Natural killer cell treated with Interleukin-12 subunit alpha and Interleukin-12 subunit beta and Interleukin-15 and Interleukin-18, amount 100 ng/mL, for 72 hours (primary cell): ENCODE measurements around the gene SEPHS1. TPM values are rescaled to one million over a fixed set of nuclear protein-coding genes. Genes with fewer than 3 reads are reported as not detected.

Experiments
- ATAC-seq, 2 donors: fragments of 150-1000 bp; cut with Tn5 transposase in 1 of 2; sonication (Bioruptor Pico), chemical (Tn5 transposase) in 1 of 2; 2 replicates each; pipeline ENCODE4 v1.10.0; 2021
- DNase-seq: peaks from one replicate; pipeline ENCODE4 v3.0.0; 2022; ENCODE audit warnings: low spot score
- H3K27ac Mint-ChIP-seq, 2 donors: 1 replicate in 1 of 2; 2 replicates in 1 of 2; pipeline ENCODE4 v1.8.0; 2022; ENCODE audit warnings: mixed read lengths in 2 of 2, mild to moderate bottlenecking in 1 of 2, moderate library complexity in 1 of 2
- H3K27me3 Mint-ChIP-seq, 2 donors: 1 replicate in 1 of 2; 2 replicates in 1 of 2; pipeline ENCODE4 v1.8.0; 2022; ENCODE audit warnings: mixed read lengths in 2 of 2
- H3K36me3 Mint-ChIP-seq: one replicate; pipeline ENCODE4 v1.8.0; 2022; ENCODE audit warnings: mixed read lengths
- H3K4me1 Mint-ChIP-seq, 2 donors: 1 replicate in 1 of 2; 2 replicates in 1 of 2; pipeline ENCODE4 v1.8.0; 2022; ENCODE audit warnings: low read depth in 2 of 2, mixed read lengths in 2 of 2, mild to moderate bottlenecking in 1 of 2
- H3K4me3 Mint-ChIP-seq: one replicate; pipeline ENCODE4 v1.8.0; 2022; ENCODE audit warnings: mixed read lengths
- H3K9me3 Mint-ChIP-seq: 2 replicates; pipeline ENCODE4 v1.8.0; 2022; ENCODE audit warnings: mixed read lengths
- total RNA-seq, 2 donors: library from RNA; stranded (reverse); gene quantifications; one replicate each; pipeline ENCODE4 v1.2.3, GENCODE V29; 2022

The SEPHS1 gene
- total RNA-seq, 2 donors from 2014 or later = 37.8 to 62.4 TPM

GRCh38 chr10:13376746-13377145, 28.7 kb upstream of the SEPHS1 start:
- ATAC-seq (no peak), DNase-seq (no peak)
- no peak overlapping the region for H3K27ac Mint-ChIP-seq
- H3K36me3 Mint-ChIP-seq = no peaks in the 10 kb centered on the region
- peaks cover 14 to 27% of the 10 kb centered on the region in 2 donors for H3K27me3 Mint-ChIP-seq
- no peak overlapping the region for H3K4me3 Mint-ChIP-seq
- H3K9me3 Mint-ChIP-seq = no peaks in the 10 kb centered on the region
- no peaks in the 10 kb centered on the region for H3K4me1 Mint-ChIP-seq

GRCh38 chr10:13376297-13376696, 28.2 kb upstream of the SEPHS1 start:
- no peaks in the 10 kb centered on the region for H3K36me3 Mint-ChIP-seq
- no peaks in the 10 kb centered on the region for H3K4me1 Mint-ChIP-seq
- H3K27me3 Mint-ChIP-seq = peaks cover 12 to 23% of the 10 kb centered on the region in 2 donors

GRCh38 chr10:13375791-13376190, 27.7 kb upstream of the SEPHS1 start:
- Mint-ChIP-seq H3K27ac (no peak overlapping the region), H3K9me3 (no peaks in the 10 kb centered on the region), H3K4me3 (no peak overlapping the region), H3K27me3 (peaks cover 12 to 22% of the 10 kb centered on the region in 2 donors), H3K4me1 (no peaks in the 10 kb centered on the region), H3K36me3 (no peaks in the 10 kb centered on the region)
- no peak for DNase-seq
- ATAC-seq = no peak

More at GRCh38 chr10:13376297-13376696, 28.2 kb upstream of the SEPHS1 start:
- Mint-ChIP-seq H3K27ac (no peak overlapping the region), H3K4me3 (no peak overlapping the region), H3K9me3 (no peaks in the 10 kb centered on the region)
- DNase-seq (no peak), ATAC-seq (no peak)

GRCh38 chr10:13373644-13374043, 25.6 kb upstream of the SEPHS1 start:
- H3K36me3 Mint-ChIP-seq = no peaks in the 10 kb centered on the region
- H3K9me3 Mint-ChIP-seq = no peaks in the 10 kb centered on the region
- H3K4me1 Mint-ChIP-seq = no peaks in the 10 kb centered on the region
- H3K27ac Mint-ChIP-seq = no peak overlapping the region
- DNase-seq = no peak
- H3K4me3 Mint-ChIP-seq = no peak overlapping the region
- H3K27me3 Mint-ChIP-seq = peaks cover 4 to 8% of the 10 kb centered on the region in 2 donors
- ATAC-seq = no peak

GRCh38 chr10:13372524-13372923, 24.4 kb upstream of the SEPHS1 start:
- H3K27me3 Mint-ChIP-seq = peaks cover 4 to 8% of the 10 kb centered on the region in 2 donors
- H3K4me1 Mint-ChIP-seq = no peaks in the 10 kb centered on the region
- no peaks in the 10 kb centered on the region for H3K36me3 Mint-ChIP-seq
- ATAC-seq (no peak), DNase-seq (no peak)
- no peaks in the 10 kb centered on the region for H3K9me3 Mint-ChIP-seq
- H3K4me3 Mint-ChIP-seq = no peak overlapping the region
- no peak overlapping the region for H3K27ac Mint-ChIP-seq

GRCh38 chr10:13371897-13372470, 23.9 kb upstream of the SEPHS1 start:
- H3K36me3 Mint-ChIP-seq = no peaks in the 10 kb centered on the region
- peaks cover 5 to 8% of the 10 kb centered on the region in 2 donors for H3K27me3 Mint-ChIP-seq
- no peak overlapping the region for H3K27ac Mint-ChIP-seq
- ATAC-seq (peak; percentile 84 to 86), DNase-seq (peak; percentile 66)
- no peak overlapping the region for H3K4me3 Mint-ChIP-seq
- H3K9me3 Mint-ChIP-seq = no peaks in the 10 kb centered on the region
- H3K4me1 Mint-ChIP-seq = no peaks in the 10 kb centered on the region

GRCh38 chr10:13366891-13367290, 18.8 kb upstream of the SEPHS1 start:
- Mint-ChIP-seq H3K4me1 (no peaks in the 10 kb centered on the region), H3K4me3 (no peak overlapping the region), H3K9me3 (no peaks in the 10 kb centered on the region), H3K27me3 (peaks cover 0 to 6% of the 10 kb centered on the region in 2 donors), H3K36me3 (no peaks in the 10 kb centered on the region), H3K27ac (no peak overlapping the region)
- DNase-seq (no peak), ATAC-seq (no peak)

- no peak overlapping the region for H3K27ac Mint-ChIP-seq
- ATAC-seq (no peak), DNase-seq (no peak)
- no peaks in the 10 kb centered on the region for H3K4me1 Mint-ChIP-seq
- no peaks in the 10 kb centered on the region for H3K9me3 Mint-ChIP-seq
- H3K36me3 Mint-ChIP-seq = no peaks in the 10 kb centered on the region
- H3K4me3 Mint-ChIP-seq = no peak overlapping the region
- peaks cover 0 to 6% of the 10 kb centered on the region in 2 donors for H3K27me3 Mint-ChIP-seq
These were observed 17.7 kb upstream of the SEPHS1 start for GRCh38 chr10:13365831-13366230.

- no peak for DNase-seq
- no peak for ATAC-seq
- Mint-ChIP-seq H3K4me3 (no peak overlapping the region), H3K36me3 (no peaks in the 10 kb centered on the region), H3K27me3 (peaks cover 0 to 6% of the 10 kb centered on the region in 2 donors), H3K9me3 (no peaks in the 10 kb centered on the region), H3K27ac (no peak overlapping the region), H3K4me1 (no peaks in the 10 kb centered on the region)
These were observed 17.1 kb upstream of the SEPHS1 start for GRCh38 chr10:13365243-13365642.

GRCh38 chr10:13360587-13360986, 12.5 kb upstream of the SEPHS1 start:
- no peak for DNase-seq
- no peak for ATAC-seq
- Mint-ChIP-seq H3K27ac (no peak overlapping the region), H3K9me3 (no peaks in the 10 kb centered on the region), H3K4me3 (no peak overlapping the region), H3K4me1 (no peaks in the 10 kb centered on the region), H3K27me3 (peaks cover 7 to 8% of the 10 kb centered on the region in 2 donors), H3K36me3 (no peaks in the 10 kb centered on the region)

- ATAC-seq = no peak
- Mint-ChIP-seq H3K27me3 (peaks cover 26 to 28% of the 10 kb centered on the region in 2 donors), H3K4me1 (peaks cover 5 to 6% of the 10 kb centered on the region in 2 donors), H3K9me3 (no peaks in the 10 kb centered on the region), H3K4me3 (no peak overlapping the region), H3K27ac (no peak overlapping the region), H3K36me3 (no peaks in the 10 kb centered on the region)
- DNase-seq = no peak
These were observed 8.3 kb upstream of the SEPHS1 start for GRCh38 chr10:13356392-13356791.

- Mint-ChIP-seq H3K27me3 (peaks cover 30 to 33% of the 10 kb centered on the region in 2 donors), H3K27ac (no peak overlapping the region), H3K4me3 (no peak overlapping the region), H3K36me3 (no peaks in the 10 kb centered on the region), H3K4me1 (peaks cover 10 to 12% of the 10 kb centered on the region in 2 donors), H3K9me3 (no peaks in the 10 kb centered on the region)
- DNase-seq = no peak
- no peak for ATAC-seq
These were observed 6.7 kb upstream of the SEPHS1 start for GRCh38 chr10:13354783-13355182.

- Mint-ChIP-seq H3K4me3 (no peak overlapping the region), H3K27ac (no peak overlapping the region), H3K4me1 (peaks cover 16 to 25% of the 10 kb centered on the region in 2 donors), H3K36me3 (no peaks in the 10 kb centered on the region), H3K27me3 (peaks cover 30 to 33% of the 10 kb centered on the region in 2 donors), H3K9me3 (no peaks in the 10 kb centered on the region)
- DNase-seq = no peak
- ATAC-seq = no peak
These were observed 4.4 kb upstream of the SEPHS1 start for GRCh38 chr10:13352519-13352918.

- DNase-seq (no peak), ATAC-seq (no peak)
- no peak overlapping the region for H3K4me3 Mint-ChIP-seq
- no peaks in the 10 kb centered on the region for H3K36me3 Mint-ChIP-seq
- H3K27me3 Mint-ChIP-seq = peaks cover 27 to 29% of the 10 kb centered on the region in 2 donors
- H3K27ac Mint-ChIP-seq = no peak overlapping the region
- peaks cover 19 to 28% of the 10 kb centered on the region in 2 donors for H3K4me1 Mint-ChIP-seq
- H3K9me3 Mint-ChIP-seq = no peaks in the 10 kb centered on the region
These were observed 3.3 kb upstream of the SEPHS1 start for GRCh38 chr10:13351340-13351915.
